HepG2 (cell line): Measurements from ENCODE around the gene XDH. TPM values are rescaled to one million over a fixed set of nuclear protein-coding genes. Genes with fewer than 3 reads are reported as not detected.

Experiments
- ATAC-seq: fragments of 200-7000 bp; cut with Tn5 transposase; 3 replicates; pipeline ENCODE4 v1.9.1; 2020; ENCODE audit warnings: mild to moderate bottlenecking, moderate library complexity
- BruUV-seq: library from RNA; stranded (reverse); fragments of 400-500 nt; replicated peaks from 2 replicates; lab custom pipeline; 2021; lab: Mats Ljungman, UMichigan
- CTCF ChIA-PET: fragments of 300-600 bp; formaldehyde crosslinking; extraction: SDS; loops from one replicate; lab custom pipeline; 2021; ENCODE audit warnings: low total read pairs, inconsistent platforms, low intra/inter-chr PET ratio; lab: Yijun Ruan, JAX
- POLR2A ChIA-PET: fragments of 350-600 bp; sonication (Branson Sonifier 250); formaldehyde crosslinking; loops from one replicate; lab custom pipeline; 2020; ENCODE audit warnings: antibody characterized with exemption, inconsistent platforms; lab: Yijun Ruan, JAX
- DNase-seq: peaks from one replicate; pipeline ENCODE4 v3.0.0-alpha.2; 2015; ENCODE audit warnings: low spot score
- FAIRE-seq: peaks from 3 replicates; lab custom pipeline; 2011; peaks lifted over from hg19 to GRCh38; lab: Jason Lieb, UNC
- H2AFZ ChIP-seq: one replicate; pipeline ENCODE4 v1.6.1; 2011; ENCODE audit warnings: low read length, inconsistent platforms
- H3K27ac ChIP-seq: fragments of 300-600 bp; 3 replicates; pipeline ENCODE4 v1.8.0; 2011; ENCODE audit warnings: mixed run types, mild to moderate bottlenecking, mixed read lengths, low read length, inconsistent platforms; ENCODE audit not compliant: insufficient read depth; ENCODE audit errors: extremely low read length
- H3K27me3 ChIP-seq, 2 experiments: fragments of 200-600 bp in 1 of 2; 2 replicates in 1 of 2; 3 replicates in 1 of 2; pipeline versions ENCODE4 v1.6.0 to v1.8.0; 2011; ENCODE audit warnings: low read length in 2 of 2, mild to moderate bottlenecking in 2 of 2, moderate library complexity in 2 of 2, inconsistent platforms in 1 of 2; ENCODE audit not compliant: insufficient read depth in 2 of 2, control insufficient read depth in 1 of 2
- H3K36me3 ChIP-seq, 2 experiments: fragments of 200-600 bp in 1 of 2; replicated peaks in 1 of 2; 2 replicates in 1 of 2; 3 replicates in 1 of 2; pipeline versions ENCODE4 v1.5.1 to v1.8.0; 2011; ENCODE audit warnings: low read length in 2 of 2, inconsistent platforms in 1 of 2; ENCODE audit not compliant: insufficient read depth in 2 of 2, control insufficient read depth in 1 of 2
- H3K4me1 ChIP-seq: 2 replicates; pipeline ENCODE4 v1.5.1; 2012; ENCODE audit warnings: low read length, inconsistent platforms; ENCODE audit not compliant: insufficient read depth
- H3K4me2 ChIP-seq: 2 replicates; pipeline ENCODE4 v1.6.0; 2011; ENCODE audit warnings: low read depth, low read length, inconsistent platforms
- H3K4me3 ChIP-seq, 3 experiments: fragments of 200-600 bp in 1 of 3; sonication (generic), shearing (Covaris generic) in 1 of 3; replicated peaks in 1 of 3; 2 replicates each; pipeline ENCODE4 v1.5.1; 2011 to 2016; ENCODE audit warnings: low read length in 3 of 3, inconsistent platforms in 2 of 3, low read depth in 2 of 3, mild to moderate bottlenecking in 2 of 3, control low read depth in 1 of 3, mixed read lengths in 1 of 3; ENCODE audit not compliant: insufficient read depth in 1 of 3
- H3K79me2 ChIP-seq: one replicate; pipeline ENCODE4 v1.6.1; 2011; ENCODE audit warnings: low read length, inconsistent platforms; ENCODE audit not compliant: insufficient read depth
- H3K9ac ChIP-seq: 2 replicates; pipeline ENCODE4 v1.6.0; 2011; ENCODE audit warnings: mild to moderate bottlenecking, low read depth, low read length, inconsistent platforms; ENCODE audit not compliant: insufficient read depth
- H3K9me3 ChIP-seq: 2 replicates; pipeline ENCODE4 v1.5.1; 2012; ENCODE audit warnings: mild to moderate bottlenecking, low read length
- H4K20me1 ChIP-seq: 2 replicates; pipeline ENCODE4 v1.6.0; 2011; ENCODE audit warnings: inconsistent platforms, mild to moderate bottlenecking, low read length, moderate library complexity; ENCODE audit not compliant: insufficient read depth
- SMYD3 ChIP-seq: sonication (generic); formaldehyde crosslinking; IDR thresholded peaks from 2 replicates; pipeline ENCODE4 v1.8.1; 2023; ENCODE audit warnings: mild to moderate bottlenecking, missing genetic modification reagents
- ZBTB40 ChIP-seq, 2 experiments: fragments of 450-650 bp in 1 of 2; sonication (generic) in 1 of 2; formaldehyde crosslinking in 1 of 2; IDR thresholded peaks; 2 replicates each; pipeline versions ENCODE4 v1.6.1 to v1.8.0; 2016 to 2022; ENCODE audit warnings: antibody characterized with exemption in 1 of 2, mild to moderate bottlenecking in 1 of 2, missing genetic modification reagents in 1 of 2
- WGBS: methylation state at CpG from one replicate; pipeline ENCODE4 v1.1.6; 2017; ENCODE audit warnings: low lambda C conversion rate; 5-methylcytosine and 5-hydroxymethylcytosine counted together
- in situ Hi-C: cut with HindIII; loops from 2 replicates; pipeline ENCODE4 v1.10.0; 2017; ENCODE audit warnings: low pct_unique_long_range_greater_than_20kb; ENCODE audit not compliant: extremely low pct_ligation_motif_present
- intact Hi-C: fragments of 100-400 bp; cut with micrococcal nuclease; formaldehyde crosslinking; loops from one replicate; pipeline ENCODE4 v1.10.0; 2022; ENCODE audit not compliant: unreplicated experiment
- polyA plus RNA-seq, 8 experiments: library from polyadenylated mRNA; depleted of rRNA in 3 of 8; stranded (reverse) in 7 of 8; unstranded in 1 of 8; fragments of >200 nt; fragmentation: Illumina TruSeq in 4 of 8; extraction: Trizol in 4 of 8; gene quantifications; 2 replicates each; pipeline versions ENCODE4 v1.2.1 to v1.2.3, GENCODE V29; 2011 to 2016; ENCODE audit warnings: low read depth in 4 of 8, missing spikeins in 1 of 8, mixed read lengths in 1 of 8; ENCODE audit not compliant: insufficient read depth in 1 of 8
- total RNA-seq, 5 experiments: library from RNA; depleted of rRNA; stranded (reverse); fragments of >200 nt; fragmentation: Illumina TruSeq; extraction: Trizol; gene quantifications; 2 replicates each; pipeline ENCODE4 v1.2.3, GENCODE V29; 2016; ENCODE audit warnings: low read depth in 1 of 5

Gene XDH
- total and polyA plus RNA-seq, 2 of the 13 experiments (the other 11 are each of a cell fraction or from before 2014, with no cell fraction given) = not detected

DNA sequence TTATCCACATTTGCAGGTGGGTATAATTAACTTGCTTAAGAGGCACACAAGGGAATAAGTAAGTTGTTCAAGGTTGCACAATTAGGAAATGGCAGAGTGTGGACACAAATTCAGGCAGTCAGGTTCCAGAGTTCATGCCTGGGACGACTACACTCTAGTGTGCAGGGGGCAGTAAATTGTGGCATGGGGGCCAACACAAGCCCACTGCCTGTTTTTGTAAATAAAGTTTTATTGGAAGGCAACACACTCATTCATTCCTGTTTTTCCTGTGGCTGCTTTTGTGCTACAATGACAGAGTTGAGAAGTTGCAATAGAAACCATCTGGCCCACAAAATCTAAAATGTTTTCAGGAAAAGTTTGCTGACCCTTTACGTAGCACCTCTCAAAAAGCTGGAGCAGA is 41.4 kb downstream of the XDH start:
- H3K79me2 ChIP-seq = no peaks in the 10 kb centered on the region
- CTCF ChIA-PET = no interaction called here
- WGBS = 3% methylated on average over 2 of the region's 2 CpGs
- intact Hi-C loops = no loop called here
- H3K27me3 ChIP-seq = 0 out of 5 replicates have a peak, but pooled peaks cover 0 to 3% of the 10 kb centered on the region in 2 experiments
- no peak overlapping the region for H2AFZ ChIP-seq
- no TSS peak for BruUV-seq
- no peak overlapping the region for H3K4me2 ChIP-seq
- no peak overlapping the region for H3K4me3 ChIP-seq
- FAIRE-seq (no peak), ATAC-seq (no peak), DNase-seq (no peak)
- no peak overlapping the region for H3K27ac ChIP-seq
- TF ChIP-seq ZBTB40 (IDR thresholded peaks at IDR 0.05) (no peak), ZBTB40 (CRISPR knock-in tag; IDR thresholded peaks at IDR 0.05) (peak; percentile 73; the same call in 1 of the 2 replicates), SMYD3 (CRISPR knock-in tag) (no peak)
- no peak overlapping the region for H3K9ac ChIP-seq
- in situ Hi-C loops = no loop called here
- POLR2A ChIA-PET = no interaction called here
- H3K4me1 ChIP-seq = no peaks in the 10 kb centered on the region
- H3K9me3 ChIP-seq = no peaks in the 10 kb centered on the region
- H4K20me1 ChIP-seq = no peaks in the 10 kb centered on the region
- H3K36me3 ChIP-seq = no peaks in the 10 kb centered on the region
